GM04503 (cell line): ENCODE results near the gene STK32B.

Source experiments
- DNase-seq: peaks from one replicate; pipeline ENCODE4 v3.0.0-alpha.2; 2012; ENCODE audit warnings: low read depth

Gene STK32B

GRCh38 chr4:5365071-5366008 lies 314.1 kb downstream of the STK32B start:
- DNase-seq, result peak; percentile 97

- DNase-seq, result no peak
These were observed 314.7 kb downstream of the STK32B start for GRCh38 chr4:5366009-5366386.

GRCh38 chr4:5366421-5366820 lies 315.1 kb downstream of the STK32B start:
- peak; percentile 85 for DNase-seq

GRCh38 chr4:5368426-5368825 lies 317.1 kb downstream of the STK32B start:
- no peak for DNase-seq

- peak; percentile 59 for DNase-seq
These were observed 319.0 kb downstream of the STK32B start for GRCh38 chr4:5370286-5370685.

DNA sequence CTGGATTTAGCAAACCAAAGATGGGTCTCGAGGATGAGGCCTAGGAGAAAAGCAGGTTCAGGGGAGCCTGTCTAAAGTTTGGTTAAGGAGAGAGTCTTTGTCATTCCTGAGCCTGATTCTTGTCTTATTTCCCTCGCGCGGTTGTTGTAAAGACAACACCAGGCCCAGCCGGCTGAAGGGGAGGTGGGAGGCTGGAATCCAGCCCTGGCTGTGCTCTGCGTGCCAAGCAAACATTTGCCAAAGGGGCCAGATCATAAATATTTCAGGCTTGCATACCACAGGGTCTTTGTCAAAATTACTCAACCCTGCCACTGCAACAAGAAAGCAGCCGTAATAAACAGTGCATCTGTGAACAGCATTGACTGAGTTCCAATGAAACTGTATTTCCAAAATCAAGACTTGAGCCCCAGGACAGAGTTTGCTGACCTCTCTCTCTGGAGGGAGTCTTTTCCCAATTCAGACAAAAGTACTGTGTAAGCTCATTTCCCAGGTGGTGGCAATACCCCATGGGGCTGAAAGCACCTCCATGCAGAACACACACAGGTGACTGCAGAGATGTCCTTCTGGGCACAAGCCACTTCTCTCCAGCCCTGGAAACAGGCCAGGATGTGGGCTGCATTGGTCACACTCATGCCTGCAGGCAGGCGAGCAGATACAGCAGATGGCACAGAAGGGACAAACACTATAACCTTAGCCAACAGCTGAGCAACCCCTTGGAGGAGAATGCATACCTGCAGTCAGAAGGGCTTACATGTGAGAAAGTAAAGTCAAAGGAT lies 320.3 kb downstream of the STK32B start:
- DNase-seq, result peak; percentile 61

DNA sequence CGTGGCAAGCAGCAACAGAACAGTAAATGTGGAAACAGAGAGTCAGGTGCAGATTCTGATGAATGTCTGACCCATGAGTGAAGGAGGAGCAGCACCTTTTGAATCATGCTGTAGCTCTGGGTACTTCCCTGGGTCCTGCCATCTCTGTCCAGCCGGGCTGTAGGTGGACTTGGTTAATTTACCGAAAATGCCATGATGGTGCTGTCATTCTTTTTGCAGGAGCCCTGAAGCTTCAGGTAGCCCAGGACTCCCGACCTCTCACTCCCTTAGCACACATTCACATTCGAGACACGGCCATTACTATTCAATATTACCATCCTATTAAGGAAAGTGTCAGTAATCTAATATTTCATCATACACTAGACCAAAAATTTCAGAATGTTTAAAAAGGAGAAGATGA lies 320.9 kb downstream of the STK32B start:
- no peak for DNase-seq

GRCh38 chr4:5373327-5373726 lies 322.0 kb downstream of the STK32B start:
- DNase-seq, result no peak

GRCh38 chr4:5374592-5374991 lies 323.3 kb downstream of the STK32B start:
- no peak for DNase-seq

DNA sequence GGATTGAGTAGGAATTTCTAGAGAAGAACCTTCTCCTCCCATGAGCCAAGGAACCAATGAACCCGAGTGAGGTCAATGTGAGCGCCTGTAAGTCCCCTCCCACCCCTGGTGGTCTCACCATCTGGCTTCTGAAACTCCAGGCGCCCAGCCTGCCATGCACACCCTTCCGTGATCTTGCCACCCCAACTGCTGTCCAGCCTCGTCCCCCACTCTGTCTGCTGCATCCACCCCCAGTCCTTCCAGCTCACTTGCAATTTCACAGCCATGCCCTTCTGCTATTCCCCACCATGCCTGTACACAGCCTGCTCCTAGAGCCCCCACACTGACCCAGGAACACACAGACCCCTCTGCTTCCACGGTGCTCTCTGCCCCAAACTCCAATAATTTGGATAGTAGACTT lies 323.7 kb downstream of the STK32B start:
- DNase-seq, result no peak

- no peak for DNase-seq
These were observed 324.7 kb downstream of the STK32B start for GRCh38 chr4:5376015-5376414.

GRCh38 chr4:5378002-5378401 lies 326.7 kb downstream of the STK32B start:
- DNase-seq, result no peak

DNA sequence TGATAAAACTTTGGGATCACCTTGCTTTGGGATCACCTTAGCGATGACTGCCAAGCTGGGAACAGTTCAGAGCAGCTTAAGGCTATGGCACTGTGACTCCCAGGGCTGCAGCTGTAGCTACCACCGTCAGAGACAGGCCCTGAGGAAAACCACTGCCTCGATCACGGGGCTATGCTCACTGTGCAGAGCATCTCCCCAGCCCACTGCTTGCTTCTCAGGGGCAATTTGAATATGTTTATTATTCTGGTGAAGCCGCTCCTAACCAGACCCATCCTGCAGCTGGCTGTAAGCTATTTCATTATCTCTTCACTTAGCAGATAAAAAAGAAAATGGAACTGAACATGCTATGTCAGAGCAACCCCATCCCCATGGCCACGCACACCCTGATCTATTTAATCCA lies 328.6 kb downstream of the STK32B start:
- DNase-seq, result no peak

DNA sequence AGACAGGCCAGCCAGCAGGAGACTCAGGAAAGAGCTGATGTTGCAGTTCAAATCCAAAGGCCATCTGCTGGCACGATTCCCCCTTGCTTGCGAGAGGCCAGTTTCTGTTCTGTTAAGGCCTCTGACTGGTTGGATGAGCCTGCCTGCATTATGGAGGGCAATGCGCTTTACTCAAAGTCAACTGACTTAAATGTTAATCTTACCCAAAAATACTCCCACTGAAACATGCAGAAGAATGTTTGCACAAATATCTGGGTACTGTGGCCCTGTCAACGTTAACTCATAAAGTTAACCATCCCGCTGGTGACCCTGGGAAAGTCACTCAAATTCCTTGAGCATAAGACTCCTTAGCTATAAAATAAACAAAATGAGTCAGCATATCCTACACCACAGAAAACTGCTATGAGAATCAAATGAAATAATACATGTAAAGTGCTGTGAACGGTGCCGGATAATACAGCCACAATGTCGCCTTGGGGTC lies 330.7 kb downstream of the STK32B start:
- DNase-seq, result no peak

GRCh38 chr4:5383191-5383980 lies 332.1 kb downstream of the STK32B start:
- no peak for DNase-seq

DNA sequence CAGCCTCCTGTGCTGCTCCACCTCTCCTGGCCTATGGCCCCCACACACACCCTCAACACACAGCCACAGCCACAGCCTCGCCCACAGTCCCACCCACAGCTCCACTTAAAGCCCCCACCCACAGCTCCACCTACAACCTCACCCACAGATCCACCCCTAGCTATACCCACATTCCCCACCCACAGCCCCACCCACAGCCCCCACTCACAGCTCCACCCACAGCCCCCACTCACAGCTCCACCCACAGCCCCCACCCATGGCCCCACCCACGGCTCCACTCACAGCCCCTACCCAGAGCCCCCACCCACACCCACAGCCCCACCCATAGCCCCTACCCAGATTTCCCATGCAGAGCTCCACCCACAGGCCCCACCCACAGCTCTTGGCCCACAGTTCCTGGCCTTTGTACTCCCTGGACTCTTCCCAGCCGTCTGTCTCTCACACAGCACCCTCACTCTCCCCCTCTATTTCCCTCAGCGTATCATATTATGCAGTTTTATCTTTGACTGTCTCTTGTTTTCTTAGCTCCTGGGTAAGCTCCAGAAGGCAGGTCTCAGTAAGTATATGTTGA lies 334.5 kb downstream of the STK32B start:
- no peak for DNase-seq

DNA sequence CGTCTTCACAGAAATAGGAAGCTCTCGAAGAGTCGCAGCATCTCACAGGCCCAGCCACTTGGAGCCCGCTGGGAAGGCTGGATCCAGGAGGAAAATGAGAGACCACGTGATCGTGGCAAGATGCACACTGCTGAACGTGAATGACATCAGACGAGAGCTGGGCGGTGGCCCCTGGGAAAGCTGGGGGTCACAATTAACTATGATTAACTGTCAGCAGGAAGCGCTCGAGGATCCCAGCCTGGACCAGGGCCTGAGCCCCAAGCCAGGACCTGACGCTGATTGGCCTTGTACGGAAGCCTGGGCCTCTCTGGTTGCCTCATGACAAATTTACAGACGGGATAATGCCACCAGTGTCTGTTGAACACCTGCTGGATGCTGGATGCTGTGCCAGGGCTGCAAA lies 335.6 kb downstream of the STK32B start:
- no peak for DNase-seq

GRCh38 chr4:5387457-5387856 lies 336.2 kb downstream of the STK32B start:
- DNase-seq, result no peak

DNA sequence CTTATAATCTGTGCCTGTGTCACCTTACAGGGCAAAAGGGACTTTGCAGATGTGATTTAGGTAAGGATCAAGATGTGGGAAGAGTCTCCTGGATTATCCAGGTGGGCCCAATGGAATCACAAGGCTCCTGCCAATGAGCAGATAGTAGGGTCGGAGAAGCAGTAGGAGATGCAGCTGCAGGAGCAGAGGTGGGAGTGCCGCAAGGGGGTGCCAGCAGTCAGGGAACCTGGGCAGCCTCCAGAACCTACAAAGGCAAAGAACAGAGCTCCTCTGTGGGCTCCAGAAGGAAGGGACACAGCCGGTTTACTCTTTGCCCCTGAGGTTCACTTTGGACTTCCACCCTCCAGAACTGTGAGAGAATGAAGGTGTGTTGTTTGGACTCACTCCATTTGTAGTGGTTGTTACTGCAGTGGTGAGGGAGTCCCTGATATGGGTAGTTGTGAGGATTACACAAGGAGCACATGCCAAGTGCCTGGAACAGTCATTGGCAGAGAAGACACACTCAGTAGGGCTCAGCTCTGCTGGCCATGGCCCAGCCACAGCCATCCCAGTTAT lies 338.6 kb downstream of the STK32B start:
- no peak for DNase-seq

DNA sequence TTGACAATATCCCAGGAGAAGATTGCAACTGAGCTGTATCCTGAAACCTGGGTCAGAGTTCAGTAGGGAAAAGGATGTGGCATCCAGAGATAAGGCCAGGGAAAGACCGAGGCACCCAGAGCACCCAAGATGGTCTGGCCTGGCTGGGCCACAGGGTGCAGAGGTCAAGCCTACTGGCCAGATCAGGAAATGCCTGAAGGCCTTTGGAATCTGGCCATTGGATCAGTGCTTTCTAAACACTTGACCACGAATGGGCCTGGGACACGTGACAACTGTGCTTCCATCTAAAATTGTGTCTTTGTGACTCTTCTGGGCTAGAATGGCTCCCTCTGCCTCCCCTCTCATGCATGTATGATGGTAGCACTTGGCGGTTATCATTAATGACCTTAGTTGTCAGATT lies 340.2 kb downstream of the STK32B start:
- DNase-seq, result no peak

DNA sequence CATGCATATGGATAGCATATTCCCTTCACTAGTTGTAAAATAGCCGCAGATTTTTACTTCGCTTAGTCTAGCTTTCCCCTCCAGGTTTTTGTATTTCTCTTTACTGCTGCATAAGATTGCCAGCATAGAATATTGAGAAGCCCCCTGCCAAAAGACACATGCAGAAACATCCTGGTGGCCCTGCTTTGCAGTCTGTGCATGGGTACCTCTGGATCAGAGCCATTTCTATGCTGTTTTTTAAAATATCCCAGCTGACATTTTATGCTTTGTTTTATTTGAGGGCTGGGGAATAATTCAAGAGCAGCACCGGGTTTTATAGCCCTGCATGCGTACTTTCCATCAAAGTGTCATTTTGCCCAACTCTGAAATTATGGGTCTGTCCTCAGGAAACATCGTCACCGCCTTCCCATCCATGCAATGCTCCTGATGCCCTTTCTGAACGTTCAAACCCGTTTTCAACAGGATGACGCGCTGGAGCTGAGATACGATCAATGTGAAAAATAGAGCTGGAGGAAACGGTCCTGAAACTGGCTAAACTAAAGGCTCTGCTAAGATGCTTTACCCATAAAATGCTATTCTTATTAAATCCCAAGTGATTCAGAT lies 342.7 kb downstream of the STK32B start:
- no peak for DNase-seq
